H1 (cell line): ENCODE data around the gene SPEM3. TPM values are rescaled to one million over a fixed set of nuclear protein-coding genes. Genes with fewer than 3 reads are reported as not detected.

ENCODE experiments used
- CTCF ChIA-PET: fragments of 300-600 bp; sonication (Branson Sonifier 250); formaldehyde crosslinking; loops from one replicate; lab custom pipeline; 2021; ENCODE audit not compliant: partially characterized antibody; lab: Charles Lee
- POLR2A ChIA-PET: fragments of 300-600 bp; sonication (Branson Sonifier 250); formaldehyde crosslinking; loops from one replicate; lab custom pipeline; 2021; ENCODE audit warnings: inconsistent platforms; ENCODE audit not compliant: partially characterized antibody; lab: Charles Lee
- DNase-seq, 2 experiments: peaks; one replicate each; pipeline versions ENCODE4 v3.0.0 to v3.0.0-alpha.2; 2010 to 2022; ENCODE audit warnings: low spot score in 2 of 2, low read depth in 1 of 2, mixed read lengths in 1 of 2
- FAIRE-seq: peaks from 2 replicates; lab custom pipeline; 2011; peaks lifted over from hg19 to GRCh38; lab: Jason Lieb, UNC
- H2AFZ ChIP-seq: 2 replicates; pipeline ENCODE4 v1.8.1; 2012; ENCODE audit warnings: low read length, inconsistent platforms
- H2AK5ac ChIP-seq: 2 replicates; pipeline ENCODE4 v1.6.1; 2013; ENCODE audit warnings: low read depth, low read length
- H2BK120ac ChIP-seq: replicated peaks from 2 replicates; pipeline ENCODE3; 2013; ENCODE audit warnings: low read depth, low read length, inconsistent platforms
- H2BK12ac ChIP-seq: 2 replicates; pipeline ENCODE4 v1.6.1; 2013; ENCODE audit warnings: low read depth, low read length
- H2BK15ac ChIP-seq: 2 replicates; pipeline ENCODE4 v1.6.1; 2013; ENCODE audit warnings: low read length
- H2BK20ac ChIP-seq: 2 replicates; pipeline ENCODE4 v1.6.1; 2013; ENCODE audit warnings: low read length
- H2BK5ac ChIP-seq: 2 replicates; pipeline ENCODE4 v1.6.1; 2013; ENCODE audit warnings: low read depth, low read length
- H3K14ac ChIP-seq: 2 replicates; pipeline ENCODE4 v1.6.1; 2013; ENCODE audit warnings: inconsistent platforms; ENCODE audit not compliant: insufficient read length
- H3K18ac ChIP-seq: 2 replicates; pipeline ENCODE4 v1.6.1; 2013; ENCODE audit warnings: low read length; ENCODE audit errors: extremely low read depth
- H3K23ac ChIP-seq: 2 replicates; pipeline ENCODE4 v1.6.1; 2013; ENCODE audit warnings: inconsistent platforms; ENCODE audit not compliant: insufficient read length
- H3K23me2 ChIP-seq: 2 replicates; pipeline ENCODE4 v1.6.1; 2013; ENCODE audit warnings: low read depth, low read length
- H3K27ac ChIP-seq: 2 replicates; pipeline ENCODE4 v1.6.1; 2011; ENCODE audit warnings: low read depth, low read length, inconsistent platforms
- H3K27me3 ChIP-seq, 4 experiments: replicated peaks in 1 of 4; 1 replicate in 1 of 4; 2 replicates in 3 of 4; pipeline versions ENCODE4 v1.6.1 to v1.8.1; 2011 to 2013; ENCODE audit warnings: low read length in 3 of 4, mild to moderate bottlenecking in 3 of 4, inconsistent platforms in 2 of 4, mixed read lengths in 2 of 4, moderate library complexity in 1 of 4; ENCODE audit not compliant: control insufficient read depth in 3 of 4, insufficient read depth in 3 of 4; ENCODE audit errors: extremely low read depth in 1 of 4
- H3K36me3 ChIP-seq, 4 experiments: 2 replicates each; pipeline versions ENCODE4 v1.6.1 to v1.8.1; 2011 to 2013; ENCODE audit warnings: mild to moderate bottlenecking in 4 of 4, low read length in 3 of 4, moderate library complexity in 2 of 4, control low read depth in 1 of 4, inconsistent platforms in 1 of 4; ENCODE audit not compliant: insufficient read depth in 4 of 4, control insufficient read depth in 2 of 4
- H3K4ac ChIP-seq: replicated peaks from 2 replicates; pipeline ENCODE3; 2013; ENCODE audit warnings: low read length, low read depth, mixed read lengths, inconsistent platforms; ENCODE audit not compliant: insufficient read length
- H3K4me1 ChIP-seq, 4 experiments: replicated peaks in 1 of 4; 1 replicate in 1 of 4; 2 replicates in 3 of 4; pipeline versions ENCODE4 v1.6.1 to v1.8.1; 2011 to 2013; ENCODE audit warnings: low read length in 3 of 4, inconsistent platforms in 2 of 4, mixed read lengths in 1 of 4; ENCODE audit not compliant: insufficient read depth in 4 of 4, control insufficient read depth in 3 of 4
- H3K4me2 ChIP-seq, 2 experiments: 2 replicates each; pipeline versions ENCODE4 v1.6.1 to v1.8.1; 2011 to 2013; ENCODE audit warnings: low read depth in 2 of 2, low read length in 2 of 2, control low read depth in 1 of 2, inconsistent platforms in 1 of 2, mild to moderate bottlenecking in 1 of 2; ENCODE audit not compliant: insufficient read depth in 1 of 2
- H3K4me3 ChIP-seq, 4 experiments: fragments of 200-600, 300-600 bp in 1 of 4; sonication (generic), shearing (Covaris generic), sonication (Bioruptor Twin) in 1 of 4; 2 replicates each; pipeline versions ENCODE4 v1.5.1 to v1.8.1; 2011 to 2016; ENCODE audit warnings: low read length in 4 of 4, low read depth in 3 of 4, control low read depth in 2 of 4, inconsistent platforms in 2 of 4, mild to moderate bottlenecking in 2 of 4, mixed read lengths in 1 of 4, moderate library complexity in 1 of 4; ENCODE audit not compliant: insufficient read depth in 2 of 4; ENCODE audit errors: extremely low read depth in 1 of 4
- H3K56ac ChIP-seq: replicated peaks from 2 replicates; pipeline ENCODE3; 2013; ENCODE audit warnings: low read depth, mild to moderate bottlenecking, mixed read lengths, low read length, inconsistent platforms; ENCODE audit not compliant: insufficient read length
- H3K79me1 ChIP-seq: 2 replicates; pipeline ENCODE4 v1.6.1; 2013; ENCODE audit warnings: low read depth, low read length, control low read depth
- H3K79me2 ChIP-seq, 2 experiments: 2 replicates each; pipeline versions ENCODE4 v1.6.1 to v1.8.1; 2012 to 2013; ENCODE audit warnings: low read length in 2 of 2, mild to moderate bottlenecking in 2 of 2, inconsistent platforms in 1 of 2; ENCODE audit not compliant: insufficient read depth in 2 of 2, control insufficient read depth in 1 of 2
- H3K9ac ChIP-seq, 4 experiments: replicated peaks in 1 of 4; 1 replicate in 1 of 4; 2 replicates in 3 of 4; pipeline versions ENCODE4 v1.6.1 to v1.8.1; 2011 to 2013; ENCODE audit warnings: low read depth in 3 of 4, low read length in 3 of 4, control low read depth in 2 of 4, mild to moderate bottlenecking in 2 of 4, moderate library complexity in 2 of 4, inconsistent platforms in 1 of 4; ENCODE audit errors: extremely low read depth in 1 of 4
- H3K9me3 ChIP-seq, 2 experiments: 2 replicates each; pipeline versions ENCODE4 v1.6.1 to v1.8.1; 2012 to 2013; ENCODE audit warnings: mild to moderate bottlenecking in 2 of 2, moderate library complexity in 2 of 2, control low read depth in 1 of 2, inconsistent platforms in 1 of 2, low read depth in 1 of 2, low read length in 1 of 2, mixed read lengths in 1 of 2; ENCODE audit not compliant: insufficient read depth in 2 of 2
- H4K20me1 ChIP-seq, 2 experiments: replicated peaks in 1 of 2; 2 replicates each; pipeline versions ENCODE3 to v1.8.1; 2011 to 2013; ENCODE audit warnings: inconsistent platforms in 2 of 2, low read length in 2 of 2, mild to moderate bottlenecking in 1 of 2; ENCODE audit not compliant: insufficient read depth in 2 of 2, control insufficient read depth in 1 of 2
- H4K5ac ChIP-seq: 2 replicates; pipeline ENCODE4 v1.6.1; 2013; ENCODE audit warnings: low read length, low read depth, mixed read lengths, inconsistent platforms; ENCODE audit not compliant: insufficient read length
- H4K8ac ChIP-seq: 2 replicates; pipeline ENCODE4 v1.8.0; 2013; ENCODE audit warnings: mild to moderate bottlenecking, moderate library complexity, low read length, inconsistent platforms; ENCODE audit not compliant: insufficient read depth; ENCODE audit errors: extremely low read depth
- H4K91ac ChIP-seq: replicated peaks from 2 replicates; pipeline ENCODE3; 2013; ENCODE audit warnings: low read length, mixed read lengths, inconsistent platforms; ENCODE audit not compliant: insufficient read length
- HDAC2 ChIP-seq, 2 experiments: fragments of 300-600 bp in 1 of 2; sonication (generic) in 1 of 2; IDR thresholded peaks; 2 replicates each; pipeline ENCODE4 v1.6.1; 2011 to 2012; ENCODE audit warnings: low read depth in 2 of 2, low read length in 2 of 2, mild to moderate bottlenecking in 2 of 2, moderate library complexity in 2 of 2, borderline replicate concordance in 1 of 2, inconsistent platforms in 1 of 2
- KDM4A ChIP-seq: IDR thresholded peaks from one replicate; pipeline ENCODE4 v1.7.1; 2012; ENCODE audit warnings: low read depth, mild to moderate bottlenecking, moderate library complexity, low read length, inconsistent platforms; ENCODE audit not compliant: severe bottlenecking
- RBBP5 ChIP-seq: IDR thresholded peaks from 2 replicates; pipeline ENCODE4 v1.7.1; 2012; ENCODE audit warnings: low read depth, mild to moderate bottlenecking, inconsistent platforms, low read length, moderate library complexity, borderline replicate concordance
- SIN3A ChIP-seq, 2 experiments: IDR thresholded peaks in 1 of 2; conservative IDR thresholded peaks in 1 of 2; 2 replicates each; pipeline ENCODE4 v1.6.1; 2011 to 2012; ENCODE audit warnings: low read length in 2 of 2, improper control_type of control experiment in 1 of 2, low read depth in 1 of 2, mild to moderate bottlenecking in 1 of 2
- SIX5 ChIP-seq: IDR thresholded peaks from 2 replicates; pipeline ENCODE4 v1.6.1; 2011; ENCODE audit warnings: mild to moderate bottlenecking, low read depth, low read length
- WGBS, 2 experiments: shearing (Covaris generic) in 1 of 2; methylation state at CpG; one replicate each; pipeline versions ENCODE4 v1.1.6 to v1.1.7; 2013 to 2015; ENCODE audit warnings: low lambda C conversion rate in 2 of 2, mixed read lengths in 2 of 2, inconsistent platforms in 1 of 2, low coverage in 1 of 2, missing lambda C conversion rate in 1 of 2; ENCODE audit not compliant: insufficient replicate concordance in 2 of 2, insufficient coverage in 1 of 2, insufficient read length in 1 of 2; ENCODE audit errors: extremely low coverage in 1 of 2, missing lambda C conversion rate in 1 of 2; 5-methylcytosine and 5-hydroxymethylcytosine counted together
- polyA plus RNA-seq, 7 experiments: library from polyadenylated mRNA; depleted of rRNA in 3 of 7; stranded (reverse) in 5 of 7; unstranded in 2 of 7; fragments of >200 nt in 5 of 7; fragments of 200-250 nt in 2 of 7; gene quantifications; 1 replicate in 5 of 7; 2 replicates in 1 of 7; 4 replicates in 1 of 7; pipeline versions ENCODE4 v1.2.1 to v1.2.3, GENCODE V29; 2011 to 2013; ENCODE audit warnings: missing spikeins in 2 of 7, mixed read lengths in 2 of 7
- total RNA-seq: library from RNA; stranded (reverse); fragmentation: NEBNext Ultra II Directional; extraction: Animal tissue kit (Norgen Biotek cat#: 25700); gene quantifications from 2 replicates; pipeline ENCODE4 v1.2.1, GENCODE V29; 2021

SPEM3 gene
- total and polyA plus RNA-seq, 2 of the 8 experiments (the other 6 are each of a cell fraction or from before 2014, with no cell fraction given), result 0.02 TPM; not detected in 1

DNA sequence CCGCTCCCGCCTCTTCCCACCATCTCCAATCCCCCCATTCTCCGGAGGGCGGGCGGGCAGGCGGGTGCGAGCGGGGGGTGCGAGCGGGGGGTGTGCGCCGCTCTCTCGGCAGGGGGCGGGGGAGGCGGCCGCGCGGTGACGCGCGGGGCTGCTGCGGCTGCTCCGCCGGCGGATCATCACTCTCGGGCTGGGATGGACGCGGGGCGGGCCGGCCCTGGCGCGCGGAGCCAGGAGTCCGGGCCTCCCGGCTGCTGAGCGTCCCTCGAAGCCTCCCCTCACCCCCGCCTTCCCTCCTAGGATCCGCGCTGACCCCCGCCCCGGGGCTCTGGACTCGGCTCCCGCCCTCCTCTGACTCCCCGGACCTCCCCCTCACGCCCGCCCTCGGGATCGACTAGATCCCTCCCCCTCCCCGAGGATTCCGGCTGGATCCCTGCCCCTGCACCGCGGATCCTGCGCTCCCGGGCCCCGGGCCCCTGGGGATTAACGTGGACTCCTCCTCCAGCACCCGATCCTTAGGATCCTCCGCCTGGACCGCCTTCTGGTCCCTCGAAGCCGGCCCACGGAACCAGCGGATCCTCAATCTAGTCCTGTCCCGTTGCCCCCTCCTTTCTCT lies 23.8 kb upstream of the SPEM3 start:
- peak overlapping the region; percentile 90 to 97 for H3K4me2 ChIP-seq
- H2BK5ac ChIP-seq, result peak overlapping the region; percentile 60; the same call in 1 of the 2 replicates
- H3K23me2 ChIP-seq, result peaks cover 15% of the 10 kb centered on the region; the same call in 1 of the 2 replicates
- TF ChIP-seq KDM4A, result peak; percentile 51
- TF ChIP-seq RBBP5, result peak; percentile 74; the same call in 1 of the 2 replicates
- peak in 1 of 2 experiments; percentile 25; a peak in 1 of 4 replicates for TF ChIP-seq SIN3A (conservative IDR thresholded peaks at IDR 0.05 in 1 of 2, IDR thresholded peaks at IDR 0.05 in 1 of 2; ENCODE audit: low read depth in 1 of 2, low read length in 2 of 2)
- no peak for TF ChIP-seq SIX5
- TF ChIP-seq HDAC2 (IDR thresholded peaks at IDR 0.05; ENCODE audit: borderline replicate concordance in 1 of 2, low read depth in 2 of 2, low read length in 2 of 2), result no peak
- TF ChIP-seq, all 59 proteins: peak for 3
- FAIRE-seq, result no peak
- no peak overlapping the region for H2AK5ac ChIP-seq
- ChIA-PET POLR2A (interaction anchor here (0.7 to 8.2 kb wide), 22 partner anchors 9 to 190 kb away, joined by 3 to 66 read pairs (median 4); partner anchors contain the start of genes ACAP1, CHRNB1, FGF11 and PLSCR3), CTCF (interaction anchor here (0.8 to 3.2 kb wide), 7 partner anchors 9 to 156 kb away, joined by 4 to 22 read pairs (median 5); partner anchors contain the start of genes TMEM95 and TNK1)
- no peak overlapping the region for H3K4ac ChIP-seq
- 1% methylated on average over 16 of the region's 65 CpGs; no CpG with 5 or more reads in 1 of the 2 experiments for WGBS, 2 experiments
- peaks cover 0 to 8% of the 10 kb centered on the region in 2 experiments; a peak in 1 of 4 replicates for H3K79me2 ChIP-seq
- peak overlapping the region; percentile 59 for H4K5ac ChIP-seq
- H3K27me3 ChIP-seq, result no peaks in the 10 kb centered on the region; a peak in 1 of 7 replicates
- H3K14ac ChIP-seq, result no peak overlapping the region
- H3K9ac ChIP-seq, result peak overlapping the region; percentile 52 to 76 (median 59)
- no peak overlapping the region for H2BK12ac ChIP-seq
- no peak overlapping the region for H2BK20ac ChIP-seq
- peak overlapping the region; percentile 72 to 94 (median 81) for H3K4me3 ChIP-seq
- no peak overlapping the region for H3K23ac ChIP-seq
- H3K27ac ChIP-seq, result peak overlapping the region; percentile 55; the same call in 1 of the 2 replicates
- H2AFZ ChIP-seq, result no peak overlapping the region
- peaks cover 0 to 15% (median 11%) of the 10 kb centered on the region in 4 experiments; a peak in 5 of 7 replicates for H3K4me1 ChIP-seq
- peaks cover 0 to 13% of the 10 kb centered on the region in 2 experiments for H4K20me1 ChIP-seq
- H4K8ac ChIP-seq, result peak overlapping the region; percentile 54
- H3K79me1 ChIP-seq, result peaks cover 6% of the 10 kb centered on the region
- no peak overlapping the region for H2BK15ac ChIP-seq
- peak overlapping the region; percentile 81 for H3K18ac ChIP-seq
- H3K56ac ChIP-seq, result no peak overlapping the region
- H2BK120ac ChIP-seq, result no peak overlapping the region
- no peaks in the 10 kb centered on the region for H3K9me3 ChIP-seq
- peaks cover 2 to 14% (median 10%) of the 10 kb centered on the region in 4 experiments; a peak in 5 of 8 replicates for H3K36me3 ChIP-seq
- DNase-seq, result peak in 1 of 2 experiments; percentile 81
- H4K91ac ChIP-seq, result no peak overlapping the region
